Tibial nerve (tissue), 3 donors: Measurements from ENCODE around the gene CARD16.

Experiments used
- POLR2A ChIP-seq, 2 donors: fragments of 450-650 bp; IDR thresholded peaks; one replicate each; pipeline ENCODE4 v1.6.1; 2017; ENCODE audit warnings: antibody characterized with exemption in 2 of 2, mild to moderate bottlenecking in 2 of 2, moderate library complexity in 2 of 2
- TF ChIP-seq, protein P1 (sequence below), 5 experiments: fragments of 200-600 bp in 3 of 5; fragments of 450-650 bp in 2 of 5; sonication (generic) in 3 of 5; IDR thresholded peaks; one replicate each; pipeline ENCODE4 v1.5.1; 2016 to 2019; ENCODE audit warnings: antibody characterized with exemption in 5 of 5, mild to moderate bottlenecking in 3 of 5, moderate library complexity in 2 of 5

DNA sequence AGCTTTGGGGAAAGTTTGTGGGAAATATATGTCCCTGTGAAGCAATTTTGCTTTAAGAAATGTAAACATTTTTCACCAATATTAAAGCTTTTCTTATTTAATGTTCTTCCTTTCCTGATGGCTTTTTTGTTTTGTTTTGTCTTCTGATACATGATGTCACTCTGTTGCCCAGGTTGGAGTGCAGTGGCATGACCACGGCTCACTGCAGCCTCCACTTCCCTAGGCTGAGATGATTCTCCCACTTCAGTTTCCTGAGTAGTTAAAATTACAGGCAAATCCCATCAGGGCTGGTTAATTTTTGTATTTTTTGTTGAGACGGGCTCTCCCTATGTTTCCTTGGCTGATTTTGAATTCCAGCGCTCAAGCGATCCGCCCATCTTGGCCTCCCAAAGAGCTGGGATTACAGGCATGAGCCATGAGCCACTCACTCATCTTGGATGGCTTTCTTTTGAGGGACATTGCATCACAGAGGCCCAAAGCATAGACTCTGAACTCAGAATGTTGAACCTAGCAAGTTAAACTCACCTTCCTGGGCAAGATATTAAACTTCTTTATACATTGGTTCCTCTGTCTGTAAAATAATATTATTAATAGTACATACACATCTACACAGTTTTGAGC is 651 bp upstream of the CARD16 start:
- TF ChIP-seq, protein P1, sequence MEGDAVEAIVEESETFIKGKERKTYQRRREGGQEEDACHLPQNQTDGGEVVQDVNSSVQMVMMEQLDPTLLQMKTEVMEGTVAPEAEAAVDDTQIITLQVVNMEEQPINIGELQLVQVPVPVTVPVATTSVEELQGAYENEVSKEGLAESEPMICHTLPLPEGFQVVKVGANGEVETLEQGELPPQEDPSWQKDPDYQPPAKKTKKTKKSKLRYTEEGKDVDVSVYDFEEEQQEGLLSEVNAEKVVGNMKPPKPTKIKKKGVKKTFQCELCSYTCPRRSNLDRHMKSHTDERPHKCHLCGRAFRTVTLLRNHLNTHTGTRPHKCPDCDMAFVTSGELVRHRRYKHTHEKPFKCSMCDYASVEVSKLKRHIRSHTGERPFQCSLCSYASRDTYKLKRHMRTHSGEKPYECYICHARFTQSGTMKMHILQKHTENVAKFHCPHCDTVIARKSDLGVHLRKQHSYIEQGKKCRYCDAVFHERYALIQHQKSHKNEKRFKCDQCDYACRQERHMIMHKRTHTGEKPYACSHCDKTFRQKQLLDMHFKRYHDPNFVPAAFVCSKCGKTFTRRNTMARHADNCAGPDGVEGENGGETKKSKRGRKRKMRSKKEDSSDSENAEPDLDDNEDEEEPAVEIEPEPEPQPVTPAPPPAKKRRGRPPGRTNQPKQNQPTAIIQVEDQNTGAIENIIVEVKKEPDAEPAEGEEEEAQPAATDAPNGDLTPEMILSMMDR (IDR thresholded peaks at IDR 0.05): no peak
- no peak for TF ChIP-seq POLR2A (IDR thresholded peaks at IDR 0.05)
